ENCODE results near the gene CASQ1. TPM values are rescaled to one million over a fixed set of nuclear protein-coding genes. Genes with fewer than 3 reads are reported as not detected.
A peak's percentile ranks its signal among the peaks of the same experiment; 100 is the strongest.

Gene CASQ1
- total and polyA plus RNA-seq, 4 donors, result 0.08 to 0.37 (median 0.25) TPM

- no peak overlapping the region for H3K9ac ChIP-seq (ENCODE audit: insufficient read depth in 1 of 2, low read length in 2 of 2)
- H3K9me3 ChIP-seq (ENCODE audit: control insufficient read depth in 4 of 4, insufficient read depth in 3 of 4, low read length in 3 of 4), result no peaks in the 10 kb centered on the region
- no peaks in the 10 kb centered on the region for H3K27me3 ChIP-seq (ENCODE audit: control insufficient read depth in 3 of 3, insufficient read depth in 3 of 3, low read length in 2 of 3)
- no peak for TF ChIP-seq CTCF (IDR thresholded peaks at IDR 0.05; ENCODE audit: control extremely low read depth, extremely low read depth)
- ATAC-seq (ENCODE audit: insufficient read depth, low FRiP score) (no peak), DNase-seq (no peak)
- no peak overlapping the region for H3K4me3 ChIP-seq
- H3K4me1 ChIP-seq (ENCODE audit: control insufficient read depth in 5 of 5, insufficient read depth in 5 of 5, low read length in 5 of 5), result peaks cover 9 to 42% (median 26%) of the 10 kb centered on the region in 5 donors
- H3K36me3 ChIP-seq (ENCODE audit: control insufficient read depth in 4 of 4, insufficient read depth in 4 of 4, low read length in 4 of 4), result peaks cover 0 to 9% (median 4%) of the 10 kb centered on the region in 4 donors
- H3K27ac ChIP-seq (ENCODE audit: low read depth in 1 of 2, low read length in 1 of 2), result peak overlapping the region; percentile 49 to 55
- 24 to 25% methylated on average over 7 of the region's 7 CpGs for WGBS, 2 donors
These were observed 14.3 kb downstream of the CASQ1 start for GRCh38 chr1:160204526-160205241.

GRCh38 chr1:160205242-160206035 lies 15.1 kb downstream of the CASQ1 start, which contains the start of gene PEA15:
PEA15 (plus strand) TSS chr1:160205384; CDS start chr1:160211545, 6,161 bp downstream.
- no peak for TF ChIP-seq CTCF (IDR thresholded peaks at IDR 0.05; ENCODE audit: control extremely low read depth, extremely low read depth)
- peak; percentile 84 to 89 (median 86) for DNase-seq
- H3K27me3 ChIP-seq (ENCODE audit: control insufficient read depth in 3 of 3, insufficient read depth in 3 of 3, low read length in 2 of 3), result no peaks in the 10 kb centered on the region
- peaks cover 2 to 10% (median 4%) of the 10 kb centered on the region in 4 donors for H3K36me3 ChIP-seq (ENCODE audit: control insufficient read depth in 4 of 4, insufficient read depth in 4 of 4, low read length in 4 of 4)
- peak within 1 kb of the TSS; percentile 91 for H3K4me3 ChIP-seq
- peak within 1 kb of the TSS; percentile 81 to 90 for H3K9ac ChIP-seq (ENCODE audit: insufficient read depth in 1 of 2, low read length in 2 of 2)
- peaks cover 13 to 49% (median 30%) of the 10 kb centered on the region in 5 donors for H3K4me1 ChIP-seq (ENCODE audit: control insufficient read depth in 5 of 5, insufficient read depth in 5 of 5, low read length in 5 of 5)
- no peaks in the 10 kb centered on the region for H3K9me3 ChIP-seq (ENCODE audit: control insufficient read depth in 4 of 4, insufficient read depth in 3 of 4, low read length in 3 of 4)
- peak within 1 kb of the TSS; percentile 96 to 99 for H3K27ac ChIP-seq (ENCODE audit: low read depth in 1 of 2, low read length in 1 of 2)
- peak; percentile 84 for ATAC-seq (ENCODE audit: insufficient read depth, low FRiP score)
- 0 to 1% methylated on average over 53 to 76 of the region's 76 CpGs for WGBS, 2 donors

GRCh38 chr1:160206036-160206389 lies 15.6 kb downstream of the CASQ1 start:
- ATAC-seq (ENCODE audit: insufficient read depth, low FRiP score) (peak; percentile 45), DNase-seq (peak; percentile 58 to 71 (median 59))
- Histone ChIP-seq H3K27ac (ENCODE audit: low read depth in 1 of 2, low read length in 1 of 2) (peak overlapping the region; percentile 96 to 99), H3K9ac (ENCODE audit: insufficient read depth in 1 of 2, low read length in 2 of 2) (peak overlapping the region; percentile 81 to 90), H3K4me1 (ENCODE audit: control insufficient read depth in 5 of 5, insufficient read depth in 5 of 5, low read length in 5 of 5) (peaks cover 13 to 52% (median 34%) of the 10 kb centered on the region in 5 donors), H3K36me3 (ENCODE audit: control insufficient read depth in 4 of 4, insufficient read depth in 4 of 4, low read length in 4 of 4) (peaks cover 4 to 15% (median 5%) of the 10 kb centered on the region in 4 donors), H3K9me3 (ENCODE audit: control insufficient read depth in 4 of 4, insufficient read depth in 3 of 4, low read length in 3 of 4) (no peaks in the 10 kb centered on the region), H3K27me3 (ENCODE audit: control insufficient read depth in 3 of 3, insufficient read depth in 3 of 3, low read length in 2 of 3) (no peaks in the 10 kb centered on the region), H3K4me3 (peak overlapping the region; percentile 91)
- no peak for TF ChIP-seq CTCF (IDR thresholded peaks at IDR 0.05; ENCODE audit: control extremely low read depth, extremely low read depth)
- WGBS, 2 donors, result 7 to 17% methylated on average over 9 of the region's 9 CpGs

Measured in lung (tissue), 12 donors.